K562 (cell line): Measurements from ENCODE around the gene SHISA3. TPM values are rescaled to one million over a fixed set of nuclear protein-coding genes. Genes with fewer than 3 reads are reported as not detected.

Experiments used
- ATAC-seq: fragments of 200-7000 bp; cut with Tn5 transposase; 3 replicates; pipeline ENCODE4 v1.9.1; 2020; ENCODE audit warnings: moderate library complexity
- BruUV-seq: library from RNA; stranded (reverse); fragments of 400-500 nt; replicated peaks from 2 replicates; lab custom pipeline; 2021; lab: Mats Ljungman, UMichigan
- CTCF ChIA-PET: fragments of 300-600 bp; formaldehyde crosslinking; extraction: SDS; loops from one replicate; lab custom pipeline; 2021; ENCODE audit warnings: low intra/inter-chr PET ratio; lab: Yijun Ruan, JAX
- POLR2A ChIA-PET: fragments of 300-600, 350-650 bp; sonication (Branson Sonifier 250); formaldehyde crosslinking; extraction: SDS; loops from one replicate; lab custom pipeline; 2021; ENCODE audit warnings: antibody characterized with exemption, inconsistent platforms; lab: Yijun Ruan, JAX
- DNase-seq, 4 experiments: peaks; one replicate each; pipeline versions ENCODE4 v3.0.0 to v3.0.0-alpha.2; 2011 to 2018; ENCODE audit warnings: low spot score in 3 of 4, mixed read lengths in 3 of 4; ENCODE audit errors: extremely low read depth in 1 of 4
- FAIRE-seq: peaks from 2 replicates; lab custom pipeline; 2011; peaks lifted over from hg19 to GRCh38; lab: Jason Lieb, UNC
- H2AFZ ChIP-seq: 2 replicates; pipeline ENCODE4 v1.6.0; 2011; ENCODE audit warnings: low read depth, low read length, control low read depth, inconsistent platforms
- H3K27ac ChIP-seq: fragments of 200-600 bp; 3 replicates; pipeline ENCODE4 v1.8.0; 2011; ENCODE audit warnings: low read depth, mild to moderate bottlenecking, control low read depth, inconsistent platforms, low read length, moderate library complexity, mixed read lengths; ENCODE audit errors: extremely low read depth
- H3K27me3 ChIP-seq, 2 experiments: fragments of 300-600 bp in 1 of 2; 2 replicates in 1 of 2; 3 replicates in 1 of 2; pipeline versions ENCODE4 v1.6.0 to v1.8.0; 2011; ENCODE audit warnings: inconsistent platforms in 2 of 2, low read length in 2 of 2, mild to moderate bottlenecking in 1 of 2, mixed read lengths in 1 of 2, moderate library complexity in 1 of 2; ENCODE audit not compliant: control insufficient read depth in 2 of 2, insufficient read depth in 2 of 2
- H3K36me3 ChIP-seq: fragments of 300-600 bp; 3 replicates; pipeline ENCODE4 v1.8.0; 2011; ENCODE audit warnings: mild to moderate bottlenecking, low read length, inconsistent platforms; ENCODE audit not compliant: control insufficient read depth, insufficient read depth
- H3K4me1 ChIP-seq, 2 experiments: fragments of 200-600 bp in 1 of 2; replicated peaks in 1 of 2; 2 replicates in 1 of 2; 3 replicates in 1 of 2; pipeline versions ENCODE4 v1.5.1 to v1.8.0; 2011; ENCODE audit warnings: inconsistent platforms in 2 of 2, low read length in 2 of 2, mild to moderate bottlenecking in 1 of 2, mixed read lengths in 1 of 2, moderate library complexity in 1 of 2; ENCODE audit not compliant: control insufficient read depth in 2 of 2, insufficient read depth in 2 of 2
- H3K4me2 ChIP-seq: 2 replicates; pipeline ENCODE4 v1.6.1; 2011; ENCODE audit warnings: low read length, control low read depth, inconsistent platforms, mixed read lengths; ENCODE audit not compliant: insufficient read depth
- H3K4me3 ChIP-seq: fragments of 200-600 bp; sonication (generic), shearing (Covaris generic); 2 replicates; pipeline ENCODE4 v1.5.1; 2016; ENCODE audit warnings: control low read depth, inconsistent platforms
- H3K79me2 ChIP-seq: fragments of 200-600 bp; 3 replicates; pipeline ENCODE4 v1.8.0; 2011; ENCODE audit warnings: low read length, inconsistent platforms; ENCODE audit not compliant: control insufficient read depth, insufficient read depth
- H3K9ac ChIP-seq, 2 experiments: 2 replicates each; pipeline versions ENCODE4 v1.6.0 to v1.6.1; 2011; ENCODE audit warnings: low read depth in 2 of 2, low read length in 2 of 2, control low read depth in 1 of 2, inconsistent platforms in 1 of 2, mild to moderate bottlenecking in 1 of 2, mixed read lengths in 1 of 2; ENCODE audit not compliant: insufficient read depth in 1 of 2
- H3K9me1 ChIP-seq: one replicate; pipeline ENCODE4 v1.6.0; 2011; ENCODE audit warnings: inconsistent platforms, mild to moderate bottlenecking, low read length, moderate library complexity; ENCODE audit not compliant: control insufficient read depth, insufficient read depth
- H3K9me3 ChIP-seq: replicated peaks from 2 replicates; pipeline ENCODE4 v1.5.1; 2011; ENCODE audit warnings: low read depth, low read length, inconsistent platforms; ENCODE audit not compliant: control insufficient read depth, insufficient read depth
- H4K20me1 ChIP-seq: replicated peaks from 2 replicates; pipeline ENCODE4 v1.6.1; 2011; ENCODE audit warnings: low read length, inconsistent platforms, mixed read lengths; ENCODE audit not compliant: control insufficient read depth, insufficient read depth
- ARHGAP35 ChIP-seq: fragments of 450-650 bp; IDR thresholded peaks from 2 replicates; pipeline ENCODE4 v1.6.1; 2018; ENCODE audit not compliant: partially characterized antibody
- ARID3A ChIP-seq: IDR thresholded peaks from 2 replicates; pipeline ENCODE4 v1.6.1; 2012; ENCODE audit warnings: low read depth, low read length, improper control_type of control experiment, borderline replicate concordance
- C11orf30 ChIP-seq: fragments of 450-650 bp; IDR thresholded peaks from 2 replicates; pipeline ENCODE4 v1.6.1; 2016; ENCODE audit warnings: low read depth, mild to moderate bottlenecking
- CBX2 ChIP-seq: fragments of 200-600 bp; sonication (generic); IDR thresholded peaks from one replicate; pipeline ENCODE4 v1.6.1; 2012; ENCODE audit warnings: mild to moderate bottlenecking, low read length, inconsistent platforms; ENCODE audit not compliant: insufficient read depth, poor library complexity, severe bottlenecking
- ETS2 ChIP-seq: IDR thresholded peaks from 2 replicates; pipeline ENCODE4 v1.6.1; 2016; ENCODE audit warnings: borderline replicate concordance, missing genetic modification characterization, mild to moderate bottlenecking, moderate library complexity, missing compliant biosample characterization; ENCODE audit not compliant: poor library complexity, severe bottlenecking
- EWSR1 ChIP-seq: fragments of 450-650 bp; IDR thresholded peaks from 2 replicates; pipeline ENCODE4 v1.6.1; 2018; ENCODE audit warnings: borderline replicate concordance, mild to moderate bottlenecking, low read depth, moderate library complexity; ENCODE audit not compliant: partially characterized antibody
- GTF3C2 ChIP-seq: IDR thresholded peaks from 3 replicates; pipeline ENCODE4 v1.6.1; 2011; ENCODE audit warnings: borderline replicate concordance, mild to moderate bottlenecking, moderate library complexity; ENCODE audit not compliant: insufficient read length; ENCODE audit errors: extremely low read depth
- MCM2 ChIP-seq: fragments of 450-650 bp; IDR thresholded peaks from 2 replicates; pipeline ENCODE4 v1.6.1; 2017; ENCODE audit warnings: low read depth, mild to moderate bottlenecking
- MIER1 ChIP-seq: fragments of 450-650 bp; IDR thresholded peaks from 2 replicates; pipeline ENCODE4 v1.6.1; 2016; ENCODE audit warnings: antibody characterized with exemption, mild to moderate bottlenecking, low read depth
- NCOR1 ChIP-seq: fragments of 450-650 bp; IDR thresholded peaks from 2 replicates; pipeline ENCODE4 v1.6.1; 2016; ENCODE audit warnings: mild to moderate bottlenecking, moderate library complexity
- POLR2AphosphoS5 ChIP-seq: IDR thresholded peaks from 2 replicates; pipeline ENCODE4 v1.6.1; 2011; ENCODE audit warnings: mild to moderate bottlenecking, low read depth, low read length, moderate library complexity; ENCODE audit not compliant: control insufficient read depth, insufficient read depth
- POLR3G ChIP-seq: IDR thresholded peaks from 2 replicates; pipeline ENCODE4 v1.6.1; 2011; ENCODE audit not compliant: insufficient read length, insufficient replicate concordance; ENCODE audit errors: extremely low read depth
- RFX7 ChIP-seq: fragments of 250-450 bp; sonication (Bioruptor Pico); IDR thresholded peaks from 2 replicates; pipeline ENCODE4 v1.5.1; 2021; ENCODE audit warnings: mild to moderate bottlenecking
- SREBF2 ChIP-seq: sonication (generic); formaldehyde crosslinking; IDR thresholded peaks from 2 replicates; pipeline ENCODE4 v1.4.0; 2020; ENCODE audit warnings: mild to moderate bottlenecking, missing genetic modification reagents
- STAT5B ChIP-seq: fragments of 250-450 bp; sonication (Bioruptor Pico); IDR thresholded peaks from 2 replicates; pipeline ENCODE4 v1.8.0; 2021; ENCODE audit warnings: mild to moderate bottlenecking, inconsistent platforms
- ZFP30 ChIP-seq: fragments of 250-450 bp; sonication (Bioruptor Pico); IDR thresholded peaks from 2 replicates; pipeline ENCODE4 v1.8.0; 2022; ENCODE audit warnings: moderate library complexity, mild to moderate bottlenecking, inconsistent platforms, borderline replicate concordance
- ZNF232 ChIP-seq: sonication (generic); formaldehyde crosslinking; IDR thresholded peaks from 2 replicates; pipeline ENCODE4 v1.8.0; 2022; ENCODE audit warnings: mild to moderate bottlenecking, missing genetic modification reagents
- ZNF41 ChIP-seq: fragments of 250-450 bp; sonication (Bioruptor Pico); conservative IDR thresholded peaks from 2 replicates; pipeline ENCODE4 v1.4.0; 2020; ENCODE audit warnings: mild to moderate bottlenecking
- ZNF431 ChIP-seq: sonication (generic); formaldehyde crosslinking; IDR thresholded peaks from 2 replicates; pipeline ENCODE4 v1.8.0; 2022; ENCODE audit warnings: mild to moderate bottlenecking, missing genetic modification reagents
- WGBS: fragments of 100-300 bp; shearing (Covaris generic); methylation state at CpG from one replicate; pipeline ENCODE4 v1.1.6; 2016; ENCODE audit warnings: low coverage, mixed read lengths; ENCODE audit not compliant: insufficient coverage; ENCODE audit errors: missing lambda C conversion rate; 5-methylcytosine and 5-hydroxymethylcytosine counted together
- in situ Hi-C: fragments of 300-500 bp; cut with MboI; formaldehyde crosslinking; loops from 4 replicates; pipeline ENCODE4 v1.15.0; 2018; ENCODE audit warnings: inconsistent platforms, mixed read lengths
- intact Hi-C: fragments of 100-400 bp; cut with micrococcal nuclease; formaldehyde crosslinking; loops from 2 replicates; pipeline ENCODE4 v1.14.2; 2022
- polyA plus RNA-seq, 8 experiments: library from polyadenylated mRNA; depleted of rRNA in 4 of 8; stranded (reverse) in 5 of 8; unstranded in 3 of 8; fragments of >200 nt; fragmentation: Nextera tagmentation in 2 of 8; fragmentation: Illumina TruSeq in 1 of 8; extraction: Ambion mirVana in 2 of 8; extraction: Trizol in 1 of 8; gene quantifications; 2 replicates each; pipeline versions ENCODE4 v1.2.1 to v1.2.3, GENCODE V29; 2011 to 2014; ENCODE audit warnings: inconsistent platforms in 1 of 8, missing spikeins in 1 of 8
- total RNA-seq, 7 experiments: library from RNA; depleted of rRNA in 6 of 7; stranded (reverse); fragments of >200 nt in 6 of 7; fragmentation: Illumina TruSeq in 2 of 7; extraction: Trizol in 2 of 7; gene quantifications; 2 replicates each; pipeline versions ENCODE4 v1.2.1 to v1.2.3, GENCODE V29; 2011 to 2021; ENCODE audit warnings: low replicate concordance in 1 of 7

SHISA3 gene
- total and polyA plus RNA-seq, 9 of the 15 experiments (the other 6 are each of a cell fraction or from before 2014, with no cell fraction given), result not detected

- Histone ChIP-seq H3K4me3 (no peak overlapping the region), H3K4me1 (no peaks in the 10 kb centered on the region), H3K4me2 (no peak overlapping the region), H3K9me3 (no peaks in the 10 kb centered on the region), H3K9me1 (no peaks in the 10 kb centered on the region), H3K27ac (no peak overlapping the region), H3K27me3 (peaks cover 2 to 3% of the 10 kb centered on the region in 2 experiments; a peak in 2 of 5 replicates), H3K36me3 (no peaks in the 10 kb centered on the region), H3K9ac (no peak overlapping the region), H3K79me2 (no peaks in the 10 kb centered on the region), H4K20me1 (no peaks in the 10 kb centered on the region), H2AFZ (no peak overlapping the region)
- no peak for TF ChIP-seq NCOR1
- TF ChIP-seq STAT5B (CRISPR knock-in tag), result no peak
- TF ChIP-seq EWSR1, result no peak
- TF ChIP-seq ETS2 (tag), result no peak
- no peak for TF ChIP-seq ZNF232
- no peak for TF ChIP-seq CBX2
- no peak for TF ChIP-seq ZNF431 (CRISPR knock-in tag)
- no peak for TF ChIP-seq SREBF2
- TF ChIP-seq GTF3C2, result no peak
- TF ChIP-seq POLR3G, result no peak
- TF ChIP-seq ZFP30 (CRISPR knock-in tag), result no peak
- no peak for TF ChIP-seq MIER1
- no peak for TF ChIP-seq C11orf30
- TF ChIP-seq RFX7 (CRISPR knock-in tag), result no peak
- TF ChIP-seq ARHGAP35, result no peak
- no peak for TF ChIP-seq ARID3A
- TF ChIP-seq MCM2, result no peak
- no peak for TF ChIP-seq POLR2AphosphoS5
- no peak for TF ChIP-seq ZNF41 (CRISPR knock-in tag)
- CTCF ChIA-PET, result no interaction called here
- in situ Hi-C loops (no loop called here), intact Hi-C loops (no loop called here)
- no TSS peak for BruUV-seq
- FAIRE-seq (no peak), ATAC-seq (no peak), DNase-seq (no peak)
- POLR2A ChIA-PET, result no interaction called here
- 2% methylated on average over 3 of the region's 3 CpGs for WGBS
Observed at GRCh38 chr4:42352049-42352448, 45.2 kb upstream of the SHISA3 start.
